ENCODE measurements around the gene JAKMIP1.

Gene JAKMIP1

GRCh38 chr4:6200011-6200921 is at the start of gene JAKMIP1:
JAKMIP1 (minus strand) TSS chr4:6200549; CDS start chr4:6112850, 87,699 bp downstream.
- no peak for DNase-seq

- no peak for DNase-seq
Measured at GRCh38 chr4:6248394-6248793, 48.0 kb upstream of the JAKMIP1 start.

- DNase-seq, result no peak
Measured at GRCh38 chr4:6246170-6246634, 45.9 kb upstream of the JAKMIP1 start.

DNA sequence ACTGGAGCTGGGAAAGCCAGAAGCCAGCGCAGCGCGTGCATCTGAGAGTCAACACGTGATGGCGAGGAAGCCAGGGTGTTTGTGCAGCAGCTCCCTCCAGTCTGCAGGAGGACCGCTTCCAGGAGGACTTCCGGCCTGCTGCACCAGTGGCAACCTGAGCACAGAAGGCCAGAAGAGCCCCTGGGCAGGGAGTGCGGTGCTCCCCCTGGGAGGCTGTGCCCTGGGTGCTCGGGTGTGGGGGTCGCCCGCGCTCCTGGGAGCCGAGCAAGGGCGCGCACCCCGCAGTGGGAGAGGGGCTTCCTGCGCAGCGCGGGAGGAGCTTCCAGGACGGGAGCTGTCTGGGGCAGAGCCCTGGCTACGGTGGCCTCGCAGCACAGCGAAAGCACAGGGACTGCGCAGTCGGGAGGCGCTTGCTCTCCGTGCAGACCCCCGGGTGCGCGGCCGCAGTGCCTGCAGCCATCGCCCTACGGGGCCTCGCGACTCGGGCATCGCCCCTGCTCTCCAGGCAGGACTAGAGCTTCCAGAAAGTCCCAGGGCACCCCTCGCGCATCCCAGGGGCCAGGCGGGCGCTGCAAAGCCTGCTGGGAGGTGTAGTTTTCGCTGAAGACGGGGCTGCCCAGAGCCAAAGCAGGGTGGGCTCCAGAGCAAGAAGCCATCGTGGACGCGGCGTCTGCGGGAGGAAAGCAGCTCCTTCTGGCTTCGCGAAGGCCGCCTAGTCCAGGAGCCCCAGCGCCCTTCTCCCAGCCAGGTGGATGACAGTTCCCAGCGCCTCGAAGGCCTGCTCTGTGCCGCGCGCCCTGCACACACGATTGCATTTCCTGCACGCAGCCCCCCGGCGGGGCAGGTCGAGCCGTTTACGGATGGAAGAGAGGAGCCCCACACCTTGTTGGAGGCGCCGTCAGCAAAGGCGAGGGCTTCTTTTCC is 45.2 kb upstream of the JAKMIP1 start:
- no peak for DNase-seq

- no peak for DNase-seq
Measured at GRCh38 chr4:6242271-6243029, 42.1 kb upstream of the JAKMIP1 start.

DNA sequence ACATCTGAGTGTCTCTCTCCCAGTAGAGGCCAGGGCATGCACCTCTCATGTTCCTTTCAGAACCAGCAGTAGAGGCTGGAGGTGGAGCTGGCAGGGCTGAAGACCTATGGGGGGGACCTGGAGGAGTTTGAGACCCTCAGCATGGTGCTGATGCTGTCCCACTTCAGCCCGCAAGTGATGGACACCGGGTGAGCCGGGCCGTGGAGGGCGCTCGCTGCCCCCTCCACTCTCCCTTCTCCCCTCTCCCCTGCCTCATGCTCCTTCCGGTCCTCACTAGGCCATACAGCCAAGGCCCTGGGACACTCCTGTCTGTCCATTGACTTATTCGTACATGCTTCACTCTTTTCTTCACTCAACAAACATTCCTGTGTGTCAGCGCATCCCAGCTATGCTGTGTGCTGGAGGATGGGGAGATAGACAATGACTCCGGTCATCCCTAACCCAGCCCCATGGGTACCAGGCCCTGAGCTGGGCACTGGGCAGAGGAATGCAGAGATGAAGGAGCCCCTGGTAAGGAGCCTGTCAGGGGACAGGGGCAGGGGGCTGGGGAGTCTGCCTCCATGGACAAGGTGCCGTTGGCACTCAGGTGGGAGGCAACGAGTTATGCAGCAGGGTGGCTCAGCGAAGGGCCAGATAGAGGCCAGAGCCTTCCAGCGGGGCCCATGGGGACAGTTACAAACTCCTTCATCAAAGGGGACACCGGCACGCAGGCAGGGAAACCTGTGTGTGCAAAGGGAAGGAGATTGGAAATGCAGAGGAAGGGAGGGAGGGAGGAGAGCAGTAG is 40.9 kb upstream of the JAKMIP1 start:
- no peak for DNase-seq

GRCh38 chr4:6239968-6240367 is 39.6 kb upstream of the JAKMIP1 start:
- no peak for DNase-seq

- DNase-seq, result no peak
Measured at GRCh38 chr4:6239486-6239885, 39.1 kb upstream of the JAKMIP1 start.

GRCh38 chr4:6236816-6237390 is 36.6 kb upstream of the JAKMIP1 start:
- DNase-seq, result no peak

DNA sequence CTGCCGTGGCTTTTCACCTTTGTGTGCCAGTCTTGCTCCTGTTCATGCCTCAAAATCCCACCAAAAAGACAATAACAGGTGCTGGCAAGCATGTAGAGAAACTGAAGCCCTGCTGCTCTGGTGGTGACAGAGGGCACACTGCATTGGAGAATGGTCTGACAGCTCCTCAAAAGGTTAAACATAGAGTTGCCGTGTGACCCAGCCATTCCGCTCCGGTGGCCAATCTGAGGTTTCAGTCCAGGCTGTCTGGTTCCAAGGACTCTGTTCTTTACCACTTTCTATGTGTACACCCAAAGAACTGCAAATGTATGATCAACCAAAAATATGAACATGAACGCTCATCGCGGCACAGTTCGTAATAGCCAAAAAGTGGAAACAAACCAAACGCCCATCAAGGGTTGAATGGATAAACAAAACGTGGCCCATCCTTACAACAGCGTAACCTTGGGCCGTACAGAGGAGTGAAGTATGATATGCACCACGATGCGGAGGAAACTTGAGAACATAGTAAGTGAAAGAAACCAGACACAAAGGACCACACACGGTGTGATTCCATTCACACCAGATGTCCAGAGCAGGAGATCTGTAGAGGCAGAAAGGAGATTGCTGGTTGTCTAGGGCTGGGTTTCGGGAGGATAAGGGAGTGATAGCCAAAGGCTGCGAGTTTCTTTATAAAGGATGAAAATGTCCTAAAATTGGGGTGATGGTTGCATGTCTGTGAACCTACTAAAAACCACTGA is 35.7 kb upstream of the JAKMIP1 start:
- DNase-seq, result no peak

GRCh38 chr4:6235012-6235411 is 34.7 kb upstream of the JAKMIP1 start:
- no peak for DNase-seq

GRCh38 chr4:6233929-6234328 is 33.6 kb upstream of the JAKMIP1 start:
- no peak for DNase-seq

DNA sequence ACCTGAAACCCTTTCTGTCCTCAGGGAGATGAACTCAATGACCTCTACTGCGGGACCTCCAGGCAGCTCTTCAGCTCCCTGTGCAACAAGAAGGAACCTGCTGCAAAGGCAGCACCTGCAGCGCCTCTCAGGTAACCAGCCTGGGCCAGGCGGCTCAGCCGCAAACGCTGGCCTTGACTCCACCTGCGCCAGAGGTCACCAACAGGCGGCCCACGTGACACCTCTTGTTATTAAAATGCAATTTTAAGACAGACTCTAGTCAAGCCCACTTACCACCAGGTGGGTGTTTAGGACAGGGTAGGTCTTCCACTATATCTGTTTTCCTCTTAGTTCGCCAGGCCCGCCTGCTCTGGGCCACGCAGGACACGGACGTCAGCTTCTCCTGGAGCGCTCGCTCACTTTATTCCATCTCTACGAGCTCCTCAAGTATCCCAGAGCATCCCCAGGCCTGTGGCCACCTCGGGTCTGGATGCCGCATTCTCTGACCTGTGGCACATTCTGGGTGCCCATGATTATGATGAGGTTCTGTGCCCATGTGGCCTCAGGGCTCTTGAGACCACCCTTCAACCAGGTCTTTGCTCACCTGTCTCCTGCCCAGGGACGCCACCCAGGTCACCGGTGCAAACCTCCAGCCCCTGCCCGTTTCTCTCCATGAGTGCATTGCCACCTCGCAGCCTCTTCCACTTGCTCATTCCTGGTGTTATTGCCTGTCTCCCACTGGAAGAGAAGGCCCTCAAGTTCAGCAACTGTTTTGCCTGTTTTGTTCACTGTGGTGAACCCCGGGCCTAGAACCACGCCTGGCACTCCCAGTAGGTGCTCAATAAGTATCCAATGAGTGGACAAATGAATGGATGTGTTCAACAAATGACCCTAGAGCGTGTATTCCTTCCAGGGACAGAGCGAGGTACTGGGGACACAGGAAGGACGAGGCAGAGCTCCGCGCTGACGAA is 32.8 kb upstream of the JAKMIP1 start:
- DNase-seq, result no peak

- no peak for DNase-seq
Measured at GRCh38 chr4:6231663-6232165, 31.4 kb upstream of the JAKMIP1 start.

DNA sequence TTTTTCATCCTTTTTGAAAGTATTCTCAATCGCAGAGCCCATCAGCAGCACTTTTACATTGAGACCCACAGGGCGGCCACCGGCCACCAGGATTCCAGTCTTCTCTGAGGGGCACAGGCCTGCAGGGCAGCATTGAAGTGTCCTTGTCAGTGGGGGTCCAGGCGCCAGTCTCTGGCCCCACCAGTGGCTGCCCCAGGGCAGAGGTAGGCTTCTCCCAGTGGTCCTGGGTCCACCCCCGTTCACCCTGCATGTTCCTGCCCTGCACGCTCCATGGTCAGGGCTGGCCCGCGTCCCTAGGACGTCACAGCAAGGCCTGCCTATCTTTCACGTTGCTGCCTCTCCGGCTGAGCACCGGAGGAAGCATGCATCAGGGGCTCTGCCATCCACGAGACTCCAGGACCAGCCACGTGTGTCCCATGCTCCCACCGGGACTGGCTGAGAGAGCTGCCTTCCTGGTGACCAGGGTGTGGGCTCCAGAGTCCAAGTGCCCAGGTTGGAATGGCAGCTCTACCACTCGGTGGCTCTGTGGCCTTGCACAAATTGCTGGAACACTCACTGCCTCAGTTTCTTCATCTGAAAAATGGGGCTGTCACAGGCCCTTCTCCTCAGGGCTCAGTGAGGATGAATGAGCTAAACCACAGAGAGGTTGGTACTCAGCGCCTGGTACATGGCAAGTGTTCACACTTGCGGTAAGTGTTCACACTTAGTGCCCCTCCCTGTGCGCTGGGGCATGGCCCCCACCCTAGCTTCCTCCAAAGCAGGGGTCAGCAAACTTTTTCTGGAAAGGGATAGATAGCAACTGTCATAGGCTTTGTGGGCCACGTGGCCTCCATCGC is 30.7 kb upstream of the JAKMIP1 start:
- no peak for DNase-seq

DNA sequence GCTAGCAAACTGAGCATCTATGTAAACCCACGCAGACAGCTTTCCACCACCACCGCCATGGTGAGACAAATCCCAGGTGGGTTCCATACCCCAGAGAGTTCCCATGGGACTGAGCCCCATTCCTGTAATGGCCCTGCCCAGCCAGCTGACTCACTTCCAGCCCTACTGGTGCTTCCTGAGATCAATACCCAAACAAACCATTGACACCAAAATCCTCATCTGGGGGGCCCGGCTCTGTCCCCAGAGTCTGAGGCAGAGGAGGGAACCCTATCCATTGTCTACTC is 30.1 kb upstream of the JAKMIP1 start:
- no peak for DNase-seq

DNA sequence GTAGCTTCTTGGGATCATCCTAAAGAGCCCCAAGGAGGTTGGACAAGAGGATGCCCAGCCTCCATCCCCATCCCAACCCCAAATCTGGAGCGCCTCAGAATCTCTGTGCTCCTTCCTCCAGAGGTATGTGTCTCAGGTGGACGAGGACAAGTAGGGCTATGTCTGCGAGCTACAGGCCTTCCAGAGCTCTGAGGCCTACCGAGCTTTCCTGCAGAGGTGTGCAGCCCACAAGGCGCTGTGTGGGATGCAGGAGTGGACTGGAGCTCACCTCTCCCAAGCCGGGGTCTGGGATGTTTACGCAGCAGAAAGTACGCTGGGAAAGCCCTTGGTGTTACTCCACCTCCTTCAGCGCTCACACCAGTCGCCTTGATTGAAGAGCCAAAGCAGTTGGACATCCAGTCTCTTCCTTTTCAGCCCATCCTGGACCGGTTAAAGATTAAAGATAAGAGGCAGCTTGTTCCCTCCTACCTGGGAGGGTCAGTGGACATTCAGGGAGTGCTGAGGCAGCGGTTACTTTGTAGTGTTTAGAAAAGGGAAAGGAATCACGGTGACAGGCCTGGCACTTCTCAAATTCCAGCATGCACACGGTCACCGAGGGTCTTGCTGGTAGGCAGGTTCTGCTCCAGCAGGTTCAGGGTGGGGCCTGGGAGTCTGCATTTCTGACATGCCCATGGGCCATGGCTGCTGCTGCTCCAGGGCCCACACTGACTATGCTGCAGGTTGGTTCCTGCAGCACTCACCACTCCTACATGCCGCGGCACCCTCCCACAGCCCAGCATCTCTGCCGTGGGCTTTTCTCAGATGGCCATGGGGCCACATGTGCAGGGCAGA is 29.5 kb upstream of the JAKMIP1 start:
- DNase-seq, result no peak

GRCh38 chr4:6229095-6229494 is 28.7 kb upstream of the JAKMIP1 start:
- DNase-seq, result no peak
